SK-N-SH (cell line): Measurements from ENCODE around the gene INPP5A. TPM values are rescaled to one million over a fixed set of nuclear protein-coding genes. Genes with fewer than 3 reads are reported as not detected.

Experiments used
- CTCF ChIA-PET: fragments of 300-600, 350-600 bp; formaldehyde crosslinking; extraction: SDS; loops from one replicate; lab custom pipeline; 2021; lab: Yijun Ruan, JAX
- POLR2A ChIA-PET: fragments of 350-600 bp; sonication (Branson Sonifier 250); formaldehyde crosslinking; extraction: SDS; loops from one replicate; lab custom pipeline; 2020; ENCODE audit warnings: antibody characterized with exemption, inconsistent platforms; lab: Yijun Ruan, JAX
- DNase-seq: peaks from one replicate; pipeline ENCODE4 v3.0.0; 2012
- H2AFZ ChIP-seq: fragments of 200-600 bp; sonication (generic); 2 replicates; pipeline ENCODE4 v1.8.1; 2016; ENCODE audit warnings: antibody characterized with exemption, mild to moderate bottlenecking, low read depth
- H3F3A ChIP-seq: fragments of 200-600 bp; sonication (generic); replicated peaks from 2 replicates; pipeline ENCODE3; 2016; ENCODE audit warnings: antibody characterized with exemption, mild to moderate bottlenecking; ENCODE audit not compliant: insufficient read depth
- H3K27ac ChIP-seq, 2 experiments: fragments of 200-500 bp in 1 of 2; fragments of 200-600 bp in 1 of 2; sonication (Bioruptor generic) in 1 of 2; sonication (generic), shearing (Covaris generic) in 1 of 2; 2 replicates each; pipeline versions ENCODE4 v1.5.1 to v1.6.1; 2014 to 2016; ENCODE audit warnings: low read depth in 2 of 2, inconsistent platforms in 1 of 2, low read length in 1 of 2, mild to moderate bottlenecking in 1 of 2, mixed read lengths in 1 of 2
- H3K27me3 ChIP-seq: fragments of 200-600 bp; sonication (generic), shearing (Covaris generic); 2 replicates; pipeline ENCODE4 v1.6.1; 2016; ENCODE audit warnings: mixed run types; ENCODE audit not compliant: insufficient read depth
- H3K36me3 ChIP-seq, 2 experiments: fragments of 200-500 bp in 1 of 2; fragments of 200-600 bp in 1 of 2; sonication (Bioruptor generic) in 1 of 2; sonication (generic) in 1 of 2; replicated peaks in 1 of 2; 2 replicates each; pipeline versions ENCODE3 to v1.5.1; 2014 to 2016; ENCODE audit warnings: low read length in 1 of 2, mild to moderate bottlenecking in 1 of 2; ENCODE audit not compliant: insufficient read depth in 2 of 2, control insufficient read depth in 1 of 2
- H3K4me1 ChIP-seq, 2 experiments: fragments of 200-500 bp in 1 of 2; fragments of 200-600 bp in 1 of 2; sonication (Bioruptor generic) in 1 of 2; sonication (generic), shearing (Covaris generic) in 1 of 2; 2 replicates each; pipeline versions ENCODE4 v1.5.1 to v1.6.1; 2014 to 2016; ENCODE audit warnings: low read depth in 1 of 2, low read length in 1 of 2, mixed run types in 1 of 2; ENCODE audit not compliant: insufficient read depth in 2 of 2, control insufficient read depth in 1 of 2
- H3K4me2 ChIP-seq: fragments of 200-600 bp; sonication (generic), shearing (Covaris generic); 2 replicates; pipeline ENCODE4 v1.6.1; 2017; ENCODE audit warnings: mixed run types
- H3K4me3 ChIP-seq, 2 experiments: fragments of 200-500 bp in 1 of 2; fragments of 200-600 bp in 1 of 2; sonication (Bioruptor generic) in 1 of 2; sonication (generic), shearing (Covaris generic) in 1 of 2; 2 replicates each; pipeline versions ENCODE4 v1.5.1 to v1.8.1; 2014 to 2016; ENCODE audit warnings: low read depth in 2 of 2, inconsistent platforms in 1 of 2, low read length in 1 of 2, mild to moderate bottlenecking in 1 of 2, mixed read lengths in 1 of 2, moderate library complexity in 1 of 2
- H3K79me2 ChIP-seq: fragments of 200-600 bp; sonication (generic); 2 replicates; pipeline ENCODE4 v1.8.1; 2017; ENCODE audit warnings: mild to moderate bottlenecking; ENCODE audit not compliant: insufficient read depth
- H3K9ac ChIP-seq: fragments of 200-600 bp; sonication (generic); 2 replicates; pipeline ENCODE4 v1.6.1; 2017; ENCODE audit warnings: mixed run types
- H3K9me2 ChIP-seq: fragments of 200-600 bp; sonication (generic); 2 replicates; pipeline ENCODE4 v1.6.1; 2017; ENCODE audit warnings: mixed run types
- H3K9me3 ChIP-seq: fragments of 200-600 bp; sonication (generic); 2 replicates; pipeline ENCODE4 v1.6.1; 2017; ENCODE audit warnings: mixed run types, mild to moderate bottlenecking, moderate library complexity
- H4K20me1 ChIP-seq: fragments of 200-600 bp; sonication (generic); 2 replicates; pipeline ENCODE4 v1.6.1; 2017; ENCODE audit warnings: mild to moderate bottlenecking, mixed run types; ENCODE audit not compliant: insufficient read depth
- FOXJ3 ChIP-seq: sonication (generic); formaldehyde crosslinking; IDR thresholded peaks from 2 replicates; pipeline ENCODE4 v1.5.1; 2020; ENCODE audit warnings: mild to moderate bottlenecking, missing genetic modification reagents
- FOXM1 ChIP-seq: IDR thresholded peaks from 2 replicates; pipeline ENCODE4 v1.4.0; 2012; ENCODE audit warnings: low read depth, mild to moderate bottlenecking
- GATA2 ChIP-seq: sonication (generic); formaldehyde crosslinking; IDR thresholded peaks from 2 replicates; pipeline ENCODE4 v1.5.0; 2020; ENCODE audit warnings: mild to moderate bottlenecking, missing genetic modification reagents
- MXI1 ChIP-seq: IDR thresholded peaks from 2 replicates; pipeline ENCODE4 v1.6.1; 2012; ENCODE audit warnings: mild to moderate bottlenecking, low read depth, low read length, improper control_type of control experiment
- POLR2AphosphoS5 ChIP-seq: IDR thresholded peaks from 2 replicates; pipeline ENCODE4 v1.6.1; 2012; ENCODE audit warnings: low read depth, low read length
- RCOR1 ChIP-seq: fragments of 150-350 bp; IDR thresholded peaks from 2 replicates; pipeline ENCODE4 v1.6.1; 2017; ENCODE audit warnings: antibody characterized with exemption, low read length
- RFX5 ChIP-seq: IDR thresholded peaks from 2 replicates; pipeline ENCODE4 v1.6.1; 2012; ENCODE audit warnings: mild to moderate bottlenecking, improper control_type of control experiment, low read length
- RXRA ChIP-seq: IDR thresholded peaks from 2 replicates; pipeline ENCODE4 v1.4.0; 2012; ENCODE audit warnings: low read depth, mild to moderate bottlenecking, borderline replicate concordance
- SIN3A ChIP-seq: IDR thresholded peaks from 2 replicates; pipeline ENCODE4 v1.6.1; 2012; ENCODE audit warnings: low read depth, mild to moderate bottlenecking, low read length, moderate library complexity, borderline replicate concordance
- SMC3 ChIP-seq: IDR thresholded peaks from 2 replicates; pipeline ENCODE4 v1.6.1; 2012; ENCODE audit warnings: low read depth, low read length, improper control_type of control experiment
- TEAD4 ChIP-seq: IDR thresholded peaks from 2 replicates; pipeline ENCODE4 v1.4.0; 2012; ENCODE audit warnings: mild to moderate bottlenecking, borderline replicate concordance; ENCODE audit not compliant: insufficient read depth
- WGBS: methylation state at CpG from one replicate; pipeline ENCODE4 v1.1.6; 2017; ENCODE audit warnings: low lambda C conversion rate; 5-methylcytosine and 5-hydroxymethylcytosine counted together
- polyA plus RNA-seq, 3 experiments: library from polyadenylated mRNA; depleted of rRNA; stranded (reverse); fragments of >200 nt; gene quantifications; 2 replicates each; pipeline ENCODE4 v1.2.3, GENCODE V29; 2012
- TF ChIP-seq, protein P1 (sequence below): IDR thresholded peaks from 2 replicates; pipeline ENCODE4; 2012

Gene INPP5A
- polyA plus RNA-seq, 1 of the 3 experiments (the other 2 are of a cell fraction): 12.0 TPM

DNA sequence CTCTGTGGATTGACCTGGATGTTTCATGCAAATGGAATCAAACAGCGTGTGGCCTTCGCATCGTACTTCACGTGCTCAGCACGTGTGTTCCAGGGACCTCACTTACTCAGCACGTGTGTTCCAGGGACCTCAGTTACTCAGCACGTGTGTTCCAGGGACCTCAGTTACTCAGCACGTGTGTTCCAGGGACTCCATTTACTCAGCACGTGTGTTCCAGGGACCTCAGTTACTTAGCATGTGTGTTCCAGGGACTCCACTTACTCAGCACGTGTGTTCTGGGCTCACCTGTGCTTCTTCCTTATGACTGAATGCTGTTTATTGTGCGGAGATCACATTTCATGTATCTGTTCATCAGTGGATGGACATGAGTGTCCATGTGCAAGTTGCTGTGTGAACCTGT is 22.0 kb downstream of the INPP5A start:
- no peak overlapping the region for H3K9ac ChIP-seq
- H3K27me3 ChIP-seq: no peaks in the 10 kb centered on the region
- WGBS: 91% methylated on average over 11 of the region's 11 CpGs
- H3K9me3 ChIP-seq: no peaks in the 10 kb centered on the region
- POLR2A ChIA-PET: no interaction called here
- no peaks in the 10 kb centered on the region for H3K4me1 ChIP-seq
- TF ChIP-seq, protein P1, sequence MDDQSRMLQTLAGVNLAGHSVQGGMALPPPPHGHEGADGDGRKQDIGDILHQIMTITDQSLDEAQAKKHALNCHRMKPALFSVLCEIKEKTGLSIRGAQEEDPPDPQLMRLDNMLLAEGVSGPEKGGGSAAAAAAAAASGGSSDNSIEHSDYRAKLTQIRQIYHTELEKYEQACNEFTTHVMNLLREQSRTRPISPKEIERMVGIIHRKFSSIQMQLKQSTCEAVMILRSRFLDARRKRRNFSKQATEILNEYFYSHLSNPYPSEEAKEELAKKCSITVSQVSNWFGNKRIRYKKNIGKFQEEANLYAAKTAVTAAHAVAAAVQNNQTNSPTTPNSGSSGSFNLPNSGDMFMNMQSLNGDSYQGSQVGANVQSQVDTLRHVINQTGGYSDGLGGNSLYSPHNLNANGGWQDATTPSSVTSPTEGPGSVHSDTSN: no peak
- TF ChIP-seq FOXJ3 (CRISPR knock-in tag): no peak
- no peak for TF ChIP-seq RFX5
- TF ChIP-seq TEAD4: no peak
- no peak for TF ChIP-seq MXI1
- no peak for TF ChIP-seq RCOR1
- no peak for TF ChIP-seq POLR2AphosphoS5
- TF ChIP-seq SMC3: no peak
- TF ChIP-seq SIN3A: no peak
- no peak for TF ChIP-seq RXRA
- no peak for TF ChIP-seq GATA2 (CRISPR knock-in tag)
- no peak overlapping the region for H3K27ac ChIP-seq
- CTCF ChIA-PET: no interaction called here
- no peak overlapping the region for H3K4me2 ChIP-seq
- H4K20me1 ChIP-seq: peaks cover 26% of the 10 kb centered on the region
- H3F3A ChIP-seq: no peaks in the 10 kb centered on the region
- no peaks in the 10 kb centered on the region for H3K36me3 ChIP-seq
- H3K79me2 ChIP-seq: peaks cover 33% of the 10 kb centered on the region
- no peak overlapping the region for H2AFZ ChIP-seq
- DNase-seq: no peak
- no peak overlapping the region for H3K4me3 ChIP-seq
- H3K9me2 ChIP-seq: no peaks in the 10 kb centered on the region

GRCh38 chr10:132560241-132560731 is 22.7 kb downstream of the INPP5A start:
- H2AFZ ChIP-seq: no peak overlapping the region
- no peaks in the 10 kb centered on the region for H3K9me2 ChIP-seq
- no peak for DNase-seq
- H3K36me3 ChIP-seq: no peaks in the 10 kb centered on the region
- H3K9ac ChIP-seq: no peak overlapping the region
- POLR2A ChIA-PET: no interaction called here
- H3K27ac ChIP-seq: no peak overlapping the region
- peaks cover 24% of the 10 kb centered on the region for H4K20me1 ChIP-seq
- 95% methylated on average over 9 of the region's 10 CpGs for WGBS
- H3K4me3 ChIP-seq: no peak overlapping the region
- CTCF ChIA-PET: no interaction called here
- H3K4me2 ChIP-seq: no peak overlapping the region
- peaks cover 36% of the 10 kb centered on the region for H3K79me2 ChIP-seq
- no peaks in the 10 kb centered on the region for H3F3A ChIP-seq
- no peaks in the 10 kb centered on the region for H3K4me1 ChIP-seq
- no peaks in the 10 kb centered on the region for H3K27me3 ChIP-seq
- TF ChIP-seq FOXM1: no peak
- H3K9me3 ChIP-seq: no peaks in the 10 kb centered on the region
